ENCODE measurements around the gene CHRNA10.
"Not testable (repeated sequence)": the region's sequence is repeated elsewhere in the genome, so short reads cannot be mapped to it uniquely, and the experiment has no call there.

The CHRNA10 gene

GRCh38 chr11:3664032-3664630, 7.1 kb downstream of the CHRNA10 start:
- DNase-seq: no peak

GRCh38 chr11:3662856-3663255, 8.3 kb downstream of the CHRNA10 start:
- DNase-seq: no peak

GRCh38 chr11:3660960-3661359, 10.2 kb downstream of the CHRNA10 start:
- no peak for DNase-seq

GRCh38 chr11:3659595-3660515, 11.3 kb downstream of the CHRNA10 start:
- DNase-seq: no peak

- no peak for DNase-seq
Measured at GRCh38 chr11:3658252-3658651, 12.9 kb downstream of the CHRNA10 start.

GRCh38 chr11:3657331-3657730, 13.9 kb downstream of the CHRNA10 start:
- DNase-seq: not testable (repeated sequence)

GRCh38 chr11:3655547-3655946, 15.6 kb downstream of the CHRNA10 start:
- DNase-seq: no peak

- DNase-seq: not testable (repeated sequence)
Measured at GRCh38 chr11:3652514-3652913, 18.7 kb downstream of the CHRNA10 start.

- not testable (repeated sequence) for DNase-seq
Measured at GRCh38 chr11:3649374-3649773, 21.8 kb downstream of the CHRNA10 start.

GRCh38 chr11:3648843-3649242, 22.3 kb downstream of the CHRNA10 start:
- DNase-seq: not testable (repeated sequence)

GRCh38 chr11:3645552-3645951, 25.6 kb downstream of the CHRNA10 start:
- DNase-seq: no peak

- DNase-seq: no peak
Measured at GRCh38 chr11:3644817-3645235, 26.4 kb downstream of the CHRNA10 start, which contains the start of gene ART1. Gene ART1, plus strand, starts transcription at chr11:3645128. Its CDS starts 14,086 bp downstream, at chr11:3659214.

GRCh38 chr11:3643102-3643546, 28.1 kb downstream of the CHRNA10 start:
- not testable (repeated sequence) for DNase-seq

- no peak for DNase-seq
Measured at GRCh38 chr11:3642071-3642951, 28.9 kb downstream of the CHRNA10 start.

- no peak for DNase-seq
Measured at GRCh38 chr11:3641701-3642070, 29.5 kb downstream of the CHRNA10 start, which contains the start of gene ART5. Gene ART5, minus strand, starts transcription at chr11:3641992. Its CDS starts 130 bp downstream, at chr11:3641862.

GRCh38 chr11:3641191-3641590, 30.0 kb downstream of the CHRNA10 start:
- DNase-seq: no peak

- DNase-seq: no peak
Measured at GRCh38 chr11:3639841-3640240, 31.3 kb downstream of the CHRNA10 start.

- no peak for DNase-seq
Measured at GRCh38 chr11:3638513-3638912, 32.7 kb downstream of the CHRNA10 start.

- DNase-seq: no peak
Measured at GRCh38 chr11:3637201-3637600, 34.0 kb downstream of the CHRNA10 start.

- no peak for DNase-seq
Measured at GRCh38 chr11:3635641-3636375, 35.4 kb downstream of the CHRNA10 start.

- no peak for DNase-seq
Measured at GRCh38 chr11:3632070-3632660, 39.0 kb downstream of the CHRNA10 start.

GRCh38 chr11:3631331-3631730, 39.9 kb downstream of the CHRNA10 start:
- no peak for DNase-seq

All from cerebellar nuclear complex (tissue), 1 donor.